H1 (cell line): ENCODE results near the gene CCDC28B. TPM values are rescaled to one million over a fixed set of nuclear protein-coding genes. Genes with fewer than 3 reads are reported as not detected.
A peak's percentile ranks its signal among the peaks of the same experiment; 100 is the strongest.

Experiments used
- CTCF ChIA-PET: fragments of 300-600 bp; sonication (Branson Sonifier 250); formaldehyde crosslinking; loops from one replicate; lab custom pipeline; 2021; ENCODE audit not compliant: partially characterized antibody; lab: Charles Lee
- POLR2A ChIA-PET: fragments of 300-600 bp; sonication (Branson Sonifier 250); formaldehyde crosslinking; loops from one replicate; lab custom pipeline; 2021; ENCODE audit warnings: inconsistent platforms; ENCODE audit not compliant: partially characterized antibody; lab: Charles Lee
- DNase-seq, 2 experiments: peaks; one replicate each; pipeline versions ENCODE4 v3.0.0 to v3.0.0-alpha.2; 2010 to 2022; ENCODE audit warnings: low spot score in 2 of 2, low read depth in 1 of 2, mixed read lengths in 1 of 2
- FAIRE-seq: peaks from 2 replicates; lab custom pipeline; 2011; peaks lifted over from hg19 to GRCh38; lab: Jason Lieb, UNC
- H2AFZ ChIP-seq: 2 replicates; pipeline ENCODE4 v1.8.1; 2012; ENCODE audit warnings: low read length, inconsistent platforms
- H2AK5ac ChIP-seq: 2 replicates; pipeline ENCODE4 v1.6.1; 2013; ENCODE audit warnings: low read depth, low read length
- H2BK120ac ChIP-seq: replicated peaks from 2 replicates; pipeline ENCODE3; 2013; ENCODE audit warnings: low read depth, low read length, inconsistent platforms
- H2BK12ac ChIP-seq: 2 replicates; pipeline ENCODE4 v1.6.1; 2013; ENCODE audit warnings: low read depth, low read length
- H2BK15ac ChIP-seq: 2 replicates; pipeline ENCODE4 v1.6.1; 2013; ENCODE audit warnings: low read length
- H2BK20ac ChIP-seq: 2 replicates; pipeline ENCODE4 v1.6.1; 2013; ENCODE audit warnings: low read length
- H2BK5ac ChIP-seq: 2 replicates; pipeline ENCODE4 v1.6.1; 2013; ENCODE audit warnings: low read depth, low read length
- H3K14ac ChIP-seq: 2 replicates; pipeline ENCODE4 v1.6.1; 2013; ENCODE audit warnings: inconsistent platforms; ENCODE audit not compliant: insufficient read length
- H3K18ac ChIP-seq: 2 replicates; pipeline ENCODE4 v1.6.1; 2013; ENCODE audit warnings: low read length; ENCODE audit errors: extremely low read depth
- H3K23ac ChIP-seq: 2 replicates; pipeline ENCODE4 v1.6.1; 2013; ENCODE audit warnings: inconsistent platforms; ENCODE audit not compliant: insufficient read length
- H3K23me2 ChIP-seq: 2 replicates; pipeline ENCODE4 v1.6.1; 2013; ENCODE audit warnings: low read depth, low read length
- H3K27ac ChIP-seq: 2 replicates; pipeline ENCODE4 v1.6.1; 2011; ENCODE audit warnings: low read depth, low read length, inconsistent platforms
- H3K27me3 ChIP-seq, 4 experiments: replicated peaks in 1 of 4; 1 replicate in 1 of 4; 2 replicates in 3 of 4; pipeline versions ENCODE4 v1.6.1 to v1.8.1; 2011 to 2013; ENCODE audit warnings: low read length in 3 of 4, mild to moderate bottlenecking in 3 of 4, inconsistent platforms in 2 of 4, mixed read lengths in 2 of 4, moderate library complexity in 1 of 4; ENCODE audit not compliant: control insufficient read depth in 3 of 4, insufficient read depth in 3 of 4; ENCODE audit errors: extremely low read depth in 1 of 4
- H3K36me3 ChIP-seq, 4 experiments: 2 replicates each; pipeline versions ENCODE4 v1.6.1 to v1.8.1; 2011 to 2013; ENCODE audit warnings: mild to moderate bottlenecking in 4 of 4, low read length in 3 of 4, moderate library complexity in 2 of 4, control low read depth in 1 of 4, inconsistent platforms in 1 of 4; ENCODE audit not compliant: insufficient read depth in 4 of 4, control insufficient read depth in 2 of 4
- H3K4ac ChIP-seq: replicated peaks from 2 replicates; pipeline ENCODE3; 2013; ENCODE audit warnings: low read length, low read depth, mixed read lengths, inconsistent platforms; ENCODE audit not compliant: insufficient read length
- H3K4me1 ChIP-seq, 4 experiments: replicated peaks in 1 of 4; 1 replicate in 1 of 4; 2 replicates in 3 of 4; pipeline versions ENCODE4 v1.6.1 to v1.8.1; 2011 to 2013; ENCODE audit warnings: low read length in 3 of 4, inconsistent platforms in 2 of 4, mixed read lengths in 1 of 4; ENCODE audit not compliant: insufficient read depth in 4 of 4, control insufficient read depth in 3 of 4
- H3K4me2 ChIP-seq, 2 experiments: 2 replicates each; pipeline versions ENCODE4 v1.6.1 to v1.8.1; 2011 to 2013; ENCODE audit warnings: low read depth in 2 of 2, low read length in 2 of 2, control low read depth in 1 of 2, inconsistent platforms in 1 of 2, mild to moderate bottlenecking in 1 of 2; ENCODE audit not compliant: insufficient read depth in 1 of 2
- H3K4me3 ChIP-seq, 4 experiments: fragments of 200-600, 300-600 bp in 1 of 4; sonication (generic), shearing (Covaris generic), sonication (Bioruptor Twin) in 1 of 4; 2 replicates each; pipeline versions ENCODE4 v1.5.1 to v1.8.1; 2011 to 2016; ENCODE audit warnings: low read length in 4 of 4, low read depth in 3 of 4, control low read depth in 2 of 4, inconsistent platforms in 2 of 4, mild to moderate bottlenecking in 2 of 4, mixed read lengths in 1 of 4, moderate library complexity in 1 of 4; ENCODE audit not compliant: insufficient read depth in 2 of 4; ENCODE audit errors: extremely low read depth in 1 of 4
- H3K56ac ChIP-seq: replicated peaks from 2 replicates; pipeline ENCODE3; 2013; ENCODE audit warnings: low read depth, mild to moderate bottlenecking, mixed read lengths, low read length, inconsistent platforms; ENCODE audit not compliant: insufficient read length
- H3K79me1 ChIP-seq: 2 replicates; pipeline ENCODE4 v1.6.1; 2013; ENCODE audit warnings: low read depth, low read length, control low read depth
- H3K79me2 ChIP-seq, 2 experiments: 2 replicates each; pipeline versions ENCODE4 v1.6.1 to v1.8.1; 2012 to 2013; ENCODE audit warnings: low read length in 2 of 2, mild to moderate bottlenecking in 2 of 2, inconsistent platforms in 1 of 2; ENCODE audit not compliant: insufficient read depth in 2 of 2, control insufficient read depth in 1 of 2
- H3K9ac ChIP-seq, 4 experiments: replicated peaks in 1 of 4; 1 replicate in 1 of 4; 2 replicates in 3 of 4; pipeline versions ENCODE4 v1.6.1 to v1.8.1; 2011 to 2013; ENCODE audit warnings: low read depth in 3 of 4, low read length in 3 of 4, control low read depth in 2 of 4, mild to moderate bottlenecking in 2 of 4, moderate library complexity in 2 of 4, inconsistent platforms in 1 of 4; ENCODE audit errors: extremely low read depth in 1 of 4
- H3K9me3 ChIP-seq, 2 experiments: 2 replicates each; pipeline versions ENCODE4 v1.6.1 to v1.8.1; 2012 to 2013; ENCODE audit warnings: mild to moderate bottlenecking in 2 of 2, moderate library complexity in 2 of 2, control low read depth in 1 of 2, inconsistent platforms in 1 of 2, low read depth in 1 of 2, low read length in 1 of 2, mixed read lengths in 1 of 2; ENCODE audit not compliant: insufficient read depth in 2 of 2
- H4K20me1 ChIP-seq, 2 experiments: replicated peaks in 1 of 2; 2 replicates each; pipeline versions ENCODE3 to v1.8.1; 2011 to 2013; ENCODE audit warnings: inconsistent platforms in 2 of 2, low read length in 2 of 2, mild to moderate bottlenecking in 1 of 2; ENCODE audit not compliant: insufficient read depth in 2 of 2, control insufficient read depth in 1 of 2
- H4K5ac ChIP-seq: 2 replicates; pipeline ENCODE4 v1.6.1; 2013; ENCODE audit warnings: low read length, low read depth, mixed read lengths, inconsistent platforms; ENCODE audit not compliant: insufficient read length
- H4K8ac ChIP-seq: 2 replicates; pipeline ENCODE4 v1.8.0; 2013; ENCODE audit warnings: mild to moderate bottlenecking, moderate library complexity, low read length, inconsistent platforms; ENCODE audit not compliant: insufficient read depth; ENCODE audit errors: extremely low read depth
- H4K91ac ChIP-seq: replicated peaks from 2 replicates; pipeline ENCODE3; 2013; ENCODE audit warnings: low read length, mixed read lengths, inconsistent platforms; ENCODE audit not compliant: insufficient read length
- EZH2 ChIP-seq: fragments of 200-600 bp; sonication (generic); IDR thresholded peaks from 2 replicates; pipeline ENCODE4 v1.7.1; 2012; ENCODE audit warnings: low read depth, mild to moderate bottlenecking, moderate library complexity, low read length, inconsistent platforms; ENCODE audit not compliant: severe bottlenecking
- WGBS, 2 experiments: shearing (Covaris generic) in 1 of 2; methylation state at CpG; one replicate each; pipeline versions ENCODE4 v1.1.6 to v1.1.7; 2013 to 2015; ENCODE audit warnings: low lambda C conversion rate in 2 of 2, mixed read lengths in 2 of 2, inconsistent platforms in 1 of 2, low coverage in 1 of 2, missing lambda C conversion rate in 1 of 2; ENCODE audit not compliant: insufficient replicate concordance in 2 of 2, insufficient coverage in 1 of 2, insufficient read length in 1 of 2; ENCODE audit errors: extremely low coverage in 1 of 2, missing lambda C conversion rate in 1 of 2; 5-methylcytosine and 5-hydroxymethylcytosine counted together
- polyA plus RNA-seq, 7 experiments: library from polyadenylated mRNA; depleted of rRNA in 3 of 7; stranded (reverse) in 5 of 7; unstranded in 2 of 7; fragments of >200 nt in 5 of 7; fragments of 200-250 nt in 2 of 7; gene quantifications; 1 replicate in 5 of 7; 2 replicates in 1 of 7; 4 replicates in 1 of 7; pipeline versions ENCODE4 v1.2.1 to v1.2.3, GENCODE V29; 2011 to 2013; ENCODE audit warnings: missing spikeins in 2 of 7, mixed read lengths in 2 of 7
- total RNA-seq: library from RNA; stranded (reverse); fragmentation: NEBNext Ultra II Directional; extraction: Animal tissue kit (Norgen Biotek cat#: 25700); gene quantifications from 2 replicates; pipeline ENCODE4 v1.2.1, GENCODE V29; 2021

The CCDC28B gene
- total and polyA plus RNA-seq, 2 of the 8 experiments (the other 6 are each of a cell fraction or from before 2014, with no cell fraction given): 16.7 to 17.1 TPM

GRCh38 chr1:32186077-32186476 is 14.3 kb upstream of the CCDC28B start:
- Histone ChIP-seq H3K14ac (no peak overlapping the region), H3K4me3 (no peak overlapping the region), H3K18ac (no peak overlapping the region), H4K91ac (no peak overlapping the region), H3K4ac (no peak overlapping the region), H2BK15ac (no peak overlapping the region; the same call in 1 of the 2 replicates), H2BK5ac (0 out of 2 replicates have a peak overlapping the region, but pooled peaks have one; percentile 68), H3K27me3 (no peaks in the 10 kb centered on the region), H2AFZ (no peak overlapping the region), H3K79me1 (peaks cover 3% of the 10 kb centered on the region; the same call in 1 of the 2 replicates), H4K5ac (no peak overlapping the region), H3K23me2 (no peaks in the 10 kb centered on the region), H3K56ac (no peak overlapping the region), H2AK5ac (no peak overlapping the region), H3K23ac (no peak overlapping the region), H3K4me2 (no peak overlapping the region), H3K4me1 (no peaks in the 10 kb centered on the region; a peak in 2 of 7 replicates), H3K9me3 (no peaks in the 10 kb centered on the region), H3K36me3 (peaks cover 36 to 77% (median 68%) of the 10 kb centered on the region in 4 experiments), H3K9ac (no peak overlapping the region), H2BK12ac (no peak overlapping the region), H3K79me2 (peaks cover 7 to 34% of the 10 kb centered on the region in 2 experiments), H2BK20ac (no peak overlapping the region), H3K27ac (no peak overlapping the region), H2BK120ac (no peak overlapping the region), H4K8ac (no peak overlapping the region), H4K20me1 (peaks cover 4 to 11% of the 10 kb centered on the region in 2 experiments)
- ChIA-PET CTCF (no interaction called here), POLR2A (interaction anchor here (0.6 to 21.3 kb wide), 9 partner anchors 2 to 150 kb away, joined by 3 to 332 read pairs (median 3); partner anchors contain the start of genes CCDC28B, IQCC, MARCKSL1 and TXLNA)
- 93% methylated on average over 2 of the region's 2 CpGs; no CpG with 5 or more reads in 1 of the 2 experiments for WGBS, 2 experiments
- FAIRE-seq: no peak
- no peak for TF ChIP-seq EZH2
- DNase-seq: no peak
